Keratinocyte (primary cell): ENCODE measurements around the gene ACMSD. TPM values are rescaled to one million over a fixed set of nuclear protein-coding genes. Genes with fewer than 3 reads are reported as not detected.

Experiments used
- DNase-seq: peaks from one replicate; pipeline ENCODE4 v3.0.0-alpha.2; 2011; ENCODE audit warnings: low read depth, missing footprints, low spot score
- FAIRE-seq: peaks from 2 replicates; lab custom pipeline; 2011; peaks lifted over from hg19 to GRCh38; lab: Jason Lieb, UNC
- H2AFZ ChIP-seq: 2 replicates; pipeline ENCODE4 v1.6.0; 2012; ENCODE audit warnings: low read length, control low read depth, inconsistent platforms; ENCODE audit not compliant: control insufficient read depth
- H3K27ac ChIP-seq: 2 replicates; pipeline ENCODE4 v1.5.1; 2011; ENCODE audit warnings: low read length; ENCODE audit not compliant: control insufficient read depth, insufficient read depth
- H3K27me3 ChIP-seq: 3 replicates; pipeline ENCODE4 v1.6.0; 2011; ENCODE audit warnings: low read length; ENCODE audit not compliant: control insufficient read depth, insufficient read depth; ENCODE audit errors: extremely low read depth
- H3K36me3 ChIP-seq, 2 experiments: 2 replicates in 1 of 2; 3 replicates in 1 of 2; pipeline ENCODE4 v1.5.1; 2011; ENCODE audit warnings: low read length in 2 of 2, mild to moderate bottlenecking in 1 of 2; ENCODE audit not compliant: control insufficient read depth in 2 of 2, insufficient read depth in 2 of 2; ENCODE audit errors: extremely low read depth in 1 of 2
- H3K4me1 ChIP-seq: 3 replicates; pipeline ENCODE4 v1.5.1; 2011; ENCODE audit warnings: low read length; ENCODE audit not compliant: control insufficient read depth, insufficient read depth; ENCODE audit errors: extremely low read depth
- H3K4me2 ChIP-seq: 3 replicates; pipeline ENCODE4 v1.6.0; 2011; ENCODE audit warnings: low read depth, low read length; ENCODE audit not compliant: control insufficient read depth, insufficient read depth; ENCODE audit errors: extremely low read depth
- H3K4me3 ChIP-seq, 3 experiments: fragments of 200-600 bp in 1 of 3; sonication (generic) in 1 of 3; 2 replicates in 2 of 3; 3 replicates in 1 of 3; pipeline ENCODE4 v1.5.1; 2011 to 2016; ENCODE audit warnings: low read length in 3 of 3, mild to moderate bottlenecking in 3 of 3, control low read depth in 2 of 3, inconsistent platforms in 1 of 3, low read depth in 1 of 3, mixed read lengths in 1 of 3, mixed run types in 1 of 3, moderate library complexity in 1 of 3; ENCODE audit not compliant: control insufficient read depth in 2 of 3, insufficient read depth in 2 of 3; ENCODE audit errors: extremely low read depth in 1 of 3
- H3K79me2 ChIP-seq: 2 replicates; pipeline ENCODE4 v1.6.0; 2012; ENCODE audit warnings: low read length; ENCODE audit not compliant: control insufficient read depth, insufficient read depth
- H3K9ac ChIP-seq: 3 replicates; pipeline ENCODE4 v1.6.0; 2011; ENCODE audit warnings: low read length; ENCODE audit not compliant: control insufficient read depth, insufficient read depth; ENCODE audit errors: extremely low read depth
- H3K9me1 ChIP-seq: 3 replicates; pipeline ENCODE4 v1.6.0; 2011; ENCODE audit warnings: low read length; ENCODE audit not compliant: control insufficient read depth, insufficient read depth; ENCODE audit errors: extremely low read depth
- H3K9me3 ChIP-seq: 2 replicates; pipeline ENCODE4 v1.5.1; 2012; ENCODE audit warnings: low read depth, low read length; ENCODE audit not compliant: control insufficient read depth
- H4K20me1 ChIP-seq: 3 replicates; pipeline ENCODE4 v1.6.0; 2011; ENCODE audit warnings: low read length; ENCODE audit not compliant: control insufficient read depth, insufficient read depth; ENCODE audit errors: extremely low read depth
- EZH2 ChIP-seq: IDR thresholded peaks from one replicate; pipeline ENCODE4 v1.6.1; 2012; ENCODE audit warnings: inconsistent platforms, mild to moderate bottlenecking, low read length, moderate library complexity
- dilution Hi-C: fragments of 300-500 bp; cut with MboI; formaldehyde crosslinking; loops from one replicate; pipeline ENCODE4 v1.7.0; 2020; ENCODE audit warnings: low sequenced_read_pairs; ENCODE audit not compliant: extremely low pct_ligation_motif_present
- polyA plus RNA-seq, 5 experiments: library from polyadenylated mRNA; depleted of rRNA in 3 of 5; stranded (reverse) in 3 of 5; stranded (forward) in 1 of 5; unstranded in 1 of 5; fragments of >200 nt; gene quantifications; 1 replicate in 1 of 5; 2 replicates in 3 of 5; 3 replicates in 1 of 5; pipeline versions ENCODE4 v1.2.1 to v1.2.3, GENCODE V29; 2011 to 2012; ENCODE audit warnings: missing spikeins in 2 of 5, low read depth in 1 of 5, low replicate concordance in 1 of 5
- TF ChIP-seq, protein P1 (sequence below), 3 experiments: IDR thresholded peaks in 1 of 3; conservative IDR thresholded peaks in 1 of 3; optimal IDR thresholded peaks in 1 of 3; 2 replicates in 2 of 3; 3 replicates in 1 of 3; pipeline versions ENCODE3 to v1.5.1; 2011; ENCODE audit warnings: low read length in 3 of 3, mild to moderate bottlenecking in 3 of 3, moderate library complexity in 2 of 3, control low read depth in 1 of 3, inconsistent platforms in 1 of 3; ENCODE audit not compliant: insufficient read depth in 2 of 3; ENCODE audit errors: extremely low read depth in 1 of 3

Gene ACMSD
- polyA plus RNA-seq, 1 donor (not counting 4 experiments of a cell fraction or from before 2014, with no cell fraction given), result not detected

GRCh38 chr2:134865067-134865787 lies 26.8 kb downstream of the ACMSD start:
- no peak for FAIRE-seq
- no peaks in the 10 kb centered on the region for H3K9me1 ChIP-seq
- TF ChIP-seq, protein P1, sequence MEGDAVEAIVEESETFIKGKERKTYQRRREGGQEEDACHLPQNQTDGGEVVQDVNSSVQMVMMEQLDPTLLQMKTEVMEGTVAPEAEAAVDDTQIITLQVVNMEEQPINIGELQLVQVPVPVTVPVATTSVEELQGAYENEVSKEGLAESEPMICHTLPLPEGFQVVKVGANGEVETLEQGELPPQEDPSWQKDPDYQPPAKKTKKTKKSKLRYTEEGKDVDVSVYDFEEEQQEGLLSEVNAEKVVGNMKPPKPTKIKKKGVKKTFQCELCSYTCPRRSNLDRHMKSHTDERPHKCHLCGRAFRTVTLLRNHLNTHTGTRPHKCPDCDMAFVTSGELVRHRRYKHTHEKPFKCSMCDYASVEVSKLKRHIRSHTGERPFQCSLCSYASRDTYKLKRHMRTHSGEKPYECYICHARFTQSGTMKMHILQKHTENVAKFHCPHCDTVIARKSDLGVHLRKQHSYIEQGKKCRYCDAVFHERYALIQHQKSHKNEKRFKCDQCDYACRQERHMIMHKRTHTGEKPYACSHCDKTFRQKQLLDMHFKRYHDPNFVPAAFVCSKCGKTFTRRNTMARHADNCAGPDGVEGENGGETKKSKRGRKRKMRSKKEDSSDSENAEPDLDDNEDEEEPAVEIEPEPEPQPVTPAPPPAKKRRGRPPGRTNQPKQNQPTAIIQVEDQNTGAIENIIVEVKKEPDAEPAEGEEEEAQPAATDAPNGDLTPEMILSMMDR (optimal IDR thresholded peaks at IDR 0.05 in 1 of 3, IDR thresholded peaks at IDR 0.05 in 1 of 3, conservative IDR thresholded peaks at IDR 0.05 in 1 of 3; ENCODE audit: extremely low read depth in 1 of 3, insufficient read depth in 2 of 3, low read length in 3 of 3), result no peak
- no peak for TF ChIP-seq EZH2

GRCh38 chr2:134866498-134867099 lies 28.2 kb downstream of the ACMSD start:
- Histone ChIP-seq H4K20me1 (no peaks in the 10 kb centered on the region), H3K27me3 (no peaks in the 10 kb centered on the region), H3K79me2 (no peaks in the 10 kb centered on the region), H2AFZ (no peak overlapping the region), H3K36me3 (no peaks in the 10 kb centered on the region), H3K4me3 (no peak overlapping the region), H3K9me1 (no peaks in the 10 kb centered on the region), H3K27ac (no peak overlapping the region), H3K9me3 (no peaks in the 10 kb centered on the region), H3K4me2 (no peak overlapping the region), H3K9ac (no peak overlapping the region), H3K4me1 (peaks cover 3% of the 10 kb centered on the region)
- dilution Hi-C loops, result no loop called here
- FAIRE-seq (no peak), DNase-seq (no peak)
- no peak for TF ChIP-seq EZH2
- TF ChIP-seq, protein P1 (optimal IDR thresholded peaks at IDR 0.05 in 1 of 3, IDR thresholded peaks at IDR 0.05 in 1 of 3, conservative IDR thresholded peaks at IDR 0.05 in 1 of 3; ENCODE audit: extremely low read depth in 1 of 3, insufficient read depth in 2 of 3, low read length in 3 of 3), result no peak

More at GRCh38 chr2:134865067-134865787, 26.8 kb downstream of the ACMSD start:
- no peaks in the 10 kb centered on the region for H3K27me3 ChIP-seq
- no peak overlapping the region for H3K27ac ChIP-seq
- H3K79me2 ChIP-seq, result no peaks in the 10 kb centered on the region
- no peaks in the 10 kb centered on the region for H3K36me3 ChIP-seq
- peaks cover 3% of the 10 kb centered on the region for H3K4me1 ChIP-seq
- H3K4me2 ChIP-seq, result no peak overlapping the region
- dilution Hi-C loops, result no loop called here
- no peaks in the 10 kb centered on the region for H3K9me3 ChIP-seq
- H3K9ac ChIP-seq, result no peak overlapping the region
- H2AFZ ChIP-seq, result no peak overlapping the region
- H4K20me1 ChIP-seq, result no peaks in the 10 kb centered on the region
- no peak overlapping the region for H3K4me3 ChIP-seq
- no peak for DNase-seq
